Ectodermal cell (in vitro differentiated cells): ENCODE measurements around the gene SLC25A14.
A peak's percentile ranks its signal among the peaks of the same experiment; 100 is the strongest.
"Not testable (repeated sequence)": the region's sequence is repeated elsewhere in the genome, so short reads cannot be mapped to it uniquely, and the experiment has no call there.

Source experiments
- H3K27ac ChIP-seq: 2 replicates; pipeline ENCODE4 v1.7.0; 2013; ENCODE audit warnings: mild to moderate bottlenecking, low read depth, low read length; ENCODE audit not compliant: insufficient read depth, poor library complexity, severe bottlenecking
- H3K27me3 ChIP-seq: 2 replicates; pipeline ENCODE4 v1.7.0; 2013; ENCODE audit warnings: mild to moderate bottlenecking, low read length; ENCODE audit not compliant: insufficient read depth, control insufficient read depth, poor library complexity, severe bottlenecking
- H3K36me3 ChIP-seq: one replicate; pipeline ENCODE4 v1.7.0; 2013; ENCODE audit warnings: low read length; ENCODE audit not compliant: control insufficient read depth, insufficient read depth
- H3K4me1 ChIP-seq: one replicate; pipeline ENCODE4 v1.7.0; 2013; ENCODE audit warnings: low read length; ENCODE audit not compliant: control insufficient read depth, insufficient read depth
- H3K4me3 ChIP-seq: 2 replicates; pipeline ENCODE4 v1.7.0; 2013; ENCODE audit warnings: low read depth, low read length, control low read depth; ENCODE audit not compliant: insufficient read depth
- H3K9me3 ChIP-seq: 2 replicates; pipeline ENCODE4 v1.7.0; 2013; ENCODE audit warnings: mild to moderate bottlenecking, low read length, moderate library complexity; ENCODE audit not compliant: control insufficient read depth
- WGBS, 2 experiments: methylation state at CpG; one replicate each; pipeline ENCODE4 v1.1.7; 2013; ENCODE audit warnings: missing lambda C conversion rate in 2 of 2; 5-methylcytosine and 5-hydroxymethylcytosine counted together

SLC25A14 gene

DNA sequence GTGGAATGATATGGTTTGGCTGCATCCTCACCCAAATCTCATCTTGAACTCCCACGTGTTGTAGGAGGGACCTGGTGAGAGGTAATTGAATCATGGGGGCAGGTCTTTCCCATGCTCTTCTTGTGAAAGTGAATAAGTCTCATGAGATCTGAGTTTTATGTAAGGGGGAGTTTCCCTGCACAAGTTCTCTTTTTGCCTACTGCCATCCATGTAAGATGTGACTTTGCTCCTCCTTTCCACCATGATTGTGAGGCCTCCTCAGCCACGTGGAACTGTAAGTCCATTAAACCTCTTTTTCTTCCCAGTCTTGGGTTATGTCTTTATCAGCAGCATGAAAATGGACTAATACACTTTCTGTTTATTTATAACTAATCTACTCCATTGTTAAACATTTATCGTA lies 19.8 kb upstream of the SLC25A14 start:
- not testable (repeated sequence) for H3K27me3 ChIP-seq, H3K4me1 ChIP-seq, H3K27ac ChIP-seq, H3K9me3 ChIP-seq, H3K36me3 ChIP-seq, H3K4me3 ChIP-seq
- 79 to 89% methylated on average over 1 to 2 of the region's 3 CpGs for WGBS, 2 experiments

- H3K36me3 ChIP-seq, result no peaks in the 10 kb centered on the region
- no peaks in the 10 kb centered on the region for H3K9me3 ChIP-seq
- H3K27ac ChIP-seq, result no peak overlapping the region
- no peak overlapping the region for H3K4me3 ChIP-seq
- no peaks in the 10 kb centered on the region for H3K27me3 ChIP-seq
- WGBS, 2 experiments, result 84 to 100% methylated on average over 2 of the region's 2 CpGs
- no peaks in the 10 kb centered on the region for H3K4me1 ChIP-seq
Observed at GRCh38 chrX:130321550-130321949, 18.2 kb upstream of the SLC25A14 start.

- no peak overlapping the region for H3K27ac ChIP-seq
- H3K36me3 ChIP-seq, result no peaks in the 10 kb centered on the region
- WGBS, 2 experiments, result 88 to 96% methylated on average over 2 to 3 of the region's 3 CpGs
- no peak overlapping the region for H3K4me3 ChIP-seq
- H3K4me1 ChIP-seq, result no peaks in the 10 kb centered on the region
- no peaks in the 10 kb centered on the region for H3K9me3 ChIP-seq
- H3K27me3 ChIP-seq, result no peaks in the 10 kb centered on the region
Observed at GRCh38 chrX:130330146-130330545, 9.6 kb upstream of the SLC25A14 start.

GRCh38 chrX:130330706-130331105 lies 9.0 kb upstream of the SLC25A14 start:
- Histone ChIP-seq H3K27ac (no peak overlapping the region), H3K27me3 (no peaks in the 10 kb centered on the region)
- 9 to 10% methylated on average over 10 of the region's 10 CpGs for WGBS, 2 experiments

DNA sequence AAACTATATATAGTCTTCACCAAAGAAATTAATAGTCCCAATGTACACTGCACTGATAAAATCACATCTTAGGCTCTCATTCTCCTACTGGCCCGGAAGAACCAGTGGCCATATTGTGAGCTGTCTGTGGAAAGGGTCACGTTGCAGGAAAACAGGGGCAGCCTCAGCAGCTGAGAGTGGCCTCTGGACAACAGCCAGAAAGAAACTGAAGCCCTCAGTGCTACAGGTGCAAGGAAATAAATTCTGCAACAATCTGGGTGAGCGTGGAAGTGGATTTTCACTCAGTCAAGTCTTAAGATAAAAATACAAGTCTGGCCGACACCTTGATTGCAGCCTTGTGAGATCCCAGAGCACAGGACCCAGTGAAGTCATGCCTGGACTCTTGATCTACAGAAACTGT lies 3.2 kb upstream of the SLC25A14 start:
- no peaks in the 10 kb centered on the region for H3K9me3 ChIP-seq
- 93 to 95% methylated on average over 4 of the region's 4 CpGs for WGBS, 2 experiments
- H3K4me3 ChIP-seq, result no peak overlapping the region
- no peak overlapping the region for H3K27ac ChIP-seq
- H3K27me3 ChIP-seq, result no peaks in the 10 kb centered on the region
- H3K4me1 ChIP-seq, result no peaks in the 10 kb centered on the region
- no peaks in the 10 kb centered on the region for H3K36me3 ChIP-seq

More at GRCh38 chrX:130330706-130331105, 9.0 kb upstream of the SLC25A14 start:
- H3K9me3 ChIP-seq, result no peaks in the 10 kb centered on the region
- H3K4me3 ChIP-seq, result no peak overlapping the region
- no peaks in the 10 kb centered on the region for H3K36me3 ChIP-seq
- H3K4me1 ChIP-seq, result no peaks in the 10 kb centered on the region

- not testable (repeated sequence) for H3K27me3 ChIP-seq, H3K27ac ChIP-seq, H3K9me3 ChIP-seq, H3K4me1 ChIP-seq, H3K36me3 ChIP-seq
- peak overlapping the region; percentile 63 for H3K4me3 ChIP-seq
- WGBS, 2 experiments, result 83 to 88% methylated on average over 8 of the region's 8 CpGs
Observed at GRCh38 chrX:130338869-130339268, 850 bp upstream of the SLC25A14 start.

GRCh38 chrX:130340271-130340670 lies 552 bp downstream of the SLC25A14 start:
- no peaks in the 10 kb centered on the region for H3K9me3 ChIP-seq
- H3K27ac ChIP-seq, result no peak overlapping the region
- H3K36me3 ChIP-seq, result no peaks in the 10 kb centered on the region
- no peaks in the 10 kb centered on the region for H3K27me3 ChIP-seq
- no peaks in the 10 kb centered on the region for H3K4me1 ChIP-seq
- H3K4me3 ChIP-seq, result peak overlapping the region; percentile 63
- WGBS, 2 experiments, result 7 to 15% methylated on average over 5 to 9 of the region's 9 CpGs

DNA sequence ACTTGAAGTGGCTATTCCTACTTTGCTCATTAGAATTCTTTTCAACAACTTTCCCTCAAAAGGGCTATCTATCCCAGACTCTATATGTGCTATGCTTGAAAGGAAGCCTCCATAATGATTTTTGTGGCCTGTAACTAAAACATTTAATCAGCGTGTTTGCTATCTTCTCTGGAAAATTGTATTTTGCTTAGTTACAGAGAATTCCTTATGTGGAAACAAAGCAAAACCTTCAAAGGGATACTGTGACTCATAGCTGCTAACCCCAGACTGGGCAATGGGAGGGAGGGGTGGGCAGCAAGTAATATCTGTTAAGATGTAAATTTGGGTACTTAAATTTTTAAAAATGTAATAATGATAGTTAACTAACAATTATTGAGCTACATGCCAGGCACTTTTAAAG lies 3.7 kb downstream of the SLC25A14 start:
- no peaks in the 10 kb centered on the region for H3K36me3 ChIP-seq
- no peaks in the 10 kb centered on the region for H3K9me3 ChIP-seq
- WGBS, 2 experiments, result 63% methylated on average over 1 of the region's 1 CpG; no CpG with 5 or more reads in 1 of the 2 experiments
- H3K27ac ChIP-seq, result no peak overlapping the region
- H3K4me3 ChIP-seq, result no peak overlapping the region
- H3K27me3 ChIP-seq, result no peaks in the 10 kb centered on the region
- H3K4me1 ChIP-seq, result no peaks in the 10 kb centered on the region

DNA sequence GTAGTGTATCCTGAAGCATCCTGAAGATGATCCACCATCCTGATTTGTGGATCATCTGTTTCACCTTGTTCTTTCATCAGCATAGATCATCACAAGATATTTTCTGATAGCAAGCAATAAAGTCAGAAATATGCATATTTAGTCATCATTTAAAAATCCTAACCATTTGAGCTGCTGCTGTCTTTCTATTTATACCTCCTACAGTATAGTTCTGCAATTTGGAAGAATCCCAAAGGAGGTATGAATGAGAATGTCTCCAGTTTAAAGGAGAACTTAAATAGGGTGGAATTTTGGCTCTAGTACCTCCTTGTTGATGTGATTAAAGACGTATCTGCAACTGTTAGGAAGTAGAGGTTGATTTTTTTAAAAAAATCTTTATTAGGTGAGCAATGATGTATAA lies 7.6 kb downstream of the SLC25A14 start:
- WGBS, 2 experiments, result 100% methylated on average over 1 of the region's 1 CpG; no CpG with 5 or more reads in 1 of the 2 experiments
- no peak overlapping the region for H3K4me3 ChIP-seq
- H3K4me1 ChIP-seq, result no peaks in the 10 kb centered on the region
- H3K36me3 ChIP-seq, result no peaks in the 10 kb centered on the region
- no peaks in the 10 kb centered on the region for H3K9me3 ChIP-seq
- no peaks in the 10 kb centered on the region for H3K27me3 ChIP-seq
- no peak overlapping the region for H3K27ac ChIP-seq

DNA sequence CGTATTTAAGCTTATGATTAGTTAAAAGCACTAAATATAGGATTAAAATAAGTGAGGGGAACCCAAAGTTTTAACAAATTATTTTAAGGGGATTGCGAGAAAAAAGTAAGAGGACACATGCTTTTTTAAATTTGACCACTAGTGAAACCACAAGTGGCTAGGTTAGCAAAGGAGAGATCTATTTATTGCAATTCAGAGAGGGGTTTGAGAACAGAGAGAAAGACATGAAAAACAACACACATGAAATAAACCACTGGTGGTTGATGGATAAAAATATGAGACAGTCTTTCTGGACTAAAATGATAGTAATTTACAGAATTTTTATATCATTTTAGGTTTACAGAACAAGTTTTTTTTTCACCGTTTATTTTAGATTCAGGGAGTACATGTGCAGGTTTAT lies 11.8 kb downstream of the SLC25A14 start:
- no peaks in the 10 kb centered on the region for H3K27me3 ChIP-seq
- H3K9me3 ChIP-seq, result no peaks in the 10 kb centered on the region
- 93 to 100% methylated on average over 1 of the region's 3 CpGs for WGBS, 2 experiments
- H3K27ac ChIP-seq, result no peak overlapping the region
- no peaks in the 10 kb centered on the region for H3K36me3 ChIP-seq
- no peak overlapping the region for H3K4me3 ChIP-seq
- H3K4me1 ChIP-seq, result no peaks in the 10 kb centered on the region

GRCh38 chrX:130352050-130352449 lies 12.3 kb downstream of the SLC25A14 start:
- not testable (repeated sequence) for H3K9me3 ChIP-seq, H3K36me3 ChIP-seq, H3K27ac ChIP-seq, H3K4me1 ChIP-seq, H3K4me3 ChIP-seq, H3K27me3 ChIP-seq
- 73 to 80% methylated on average over 1 of the region's 1 CpG for WGBS, 2 experiments
